ENCODE data around the gene GALNT18.

GRCh38 chr11:11450744-11451362 lies 171.0 kb downstream of the GALNT18 start:
- no peak for TF ChIP-seq POLR2AphosphoS5 (IDR thresholded peaks at IDR 0.05)
- no peak for TF ChIP-seq CTCF (IDR thresholded peaks at IDR 0.05)
- TF ChIP-seq POLR2A (IDR thresholded peaks at IDR 0.05): no peak

Data from prostate gland (tissue), 2 donors.